GM19463 (cell line): ENCODE results near the gene P2RY12.

Experiments
- ATAC-seq: cut with Tn5 transposase; IDR thresholded peaks from one replicate; pipeline ENCODE4 v1.9.1; 2021; ENCODE audit warnings: mild to moderate bottlenecking, moderate library complexity; ENCODE audit not compliant: unreplicated experiment

Gene P2RY12

DNA sequence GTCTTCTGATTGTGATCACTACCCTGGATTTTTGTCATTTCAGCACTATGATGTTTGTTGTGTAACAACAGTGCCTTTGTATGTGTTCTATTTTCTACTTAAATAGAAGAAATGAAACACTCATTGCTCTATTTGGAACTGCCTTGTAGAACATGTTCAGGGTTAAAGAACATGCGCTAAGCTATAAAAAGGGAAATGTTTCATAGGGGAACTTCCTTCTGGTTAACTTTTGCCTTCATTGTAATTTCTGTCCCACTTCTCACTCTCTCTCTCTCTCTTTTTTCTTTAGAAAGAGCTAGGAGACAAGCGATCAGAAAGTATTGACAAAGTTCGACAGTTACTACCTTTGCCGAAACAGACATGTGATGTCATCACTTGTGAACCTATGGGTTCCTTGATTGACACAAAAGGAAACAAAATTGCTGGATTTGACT lies at the start of gene P2RY12:
TSS of gene P2RY12 (minus strand) at position 13 of the 434 bp plus-strand sequence. CDS start 45,908 bp downstream, outside the sequence.
- peak; percentile 43 for ATAC-seq

DNA sequence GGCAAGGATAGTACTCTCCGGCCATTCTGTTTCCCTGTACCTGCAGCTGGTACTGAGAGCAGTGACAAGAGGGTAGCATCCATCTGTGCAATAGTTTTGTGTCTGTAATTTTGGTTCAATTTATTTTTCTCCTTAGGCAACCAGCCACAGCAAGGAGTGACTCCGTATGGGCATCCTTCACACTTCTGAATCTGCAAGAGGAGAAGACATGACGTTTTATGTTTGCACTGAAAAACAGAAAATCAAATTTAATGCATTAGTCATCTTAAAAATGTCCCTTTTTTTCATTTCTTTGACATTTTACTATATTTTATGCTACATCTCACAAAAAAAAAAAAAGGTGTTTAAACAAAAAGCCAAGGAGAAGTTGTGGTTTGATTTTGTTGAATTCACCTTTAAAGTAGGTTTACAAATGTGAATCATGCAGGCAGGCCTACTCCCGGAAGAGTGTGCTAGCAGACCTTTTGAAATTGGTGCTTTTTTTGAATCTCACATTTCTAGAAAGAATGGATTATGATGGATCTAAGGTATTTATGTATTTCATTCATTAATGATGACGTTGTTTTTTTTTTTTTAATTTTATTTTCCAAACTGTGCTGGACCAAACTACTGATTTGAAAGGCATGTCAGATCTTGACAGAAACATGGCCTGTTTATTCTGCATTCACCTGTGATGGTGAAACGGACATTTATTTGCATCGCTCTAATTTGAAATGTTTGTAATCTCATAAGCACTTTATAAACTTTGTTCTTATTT lies 48.2 kb upstream of the P2RY12 start:
- no peak for ATAC-seq

DNA sequence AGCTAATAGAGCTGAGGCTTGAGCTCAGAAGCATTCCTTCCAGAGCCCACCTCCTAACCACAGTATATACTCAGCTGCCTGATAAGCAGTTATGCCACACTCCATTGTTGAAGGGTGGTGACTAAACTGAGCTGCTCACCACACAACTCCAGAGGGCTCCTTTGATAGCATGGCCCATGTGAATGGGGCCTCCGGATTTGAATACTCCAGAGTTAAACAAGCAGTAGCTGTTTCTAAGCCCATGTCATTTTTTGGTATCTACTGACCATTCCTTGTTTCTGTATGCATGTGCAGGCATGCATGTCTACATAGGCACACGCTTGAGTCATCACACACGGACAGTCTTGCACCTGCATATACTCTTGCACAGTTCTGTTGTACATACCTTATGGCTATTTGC lies 47.4 kb upstream of the P2RY12 start:
- ATAC-seq: no peak

DNA sequence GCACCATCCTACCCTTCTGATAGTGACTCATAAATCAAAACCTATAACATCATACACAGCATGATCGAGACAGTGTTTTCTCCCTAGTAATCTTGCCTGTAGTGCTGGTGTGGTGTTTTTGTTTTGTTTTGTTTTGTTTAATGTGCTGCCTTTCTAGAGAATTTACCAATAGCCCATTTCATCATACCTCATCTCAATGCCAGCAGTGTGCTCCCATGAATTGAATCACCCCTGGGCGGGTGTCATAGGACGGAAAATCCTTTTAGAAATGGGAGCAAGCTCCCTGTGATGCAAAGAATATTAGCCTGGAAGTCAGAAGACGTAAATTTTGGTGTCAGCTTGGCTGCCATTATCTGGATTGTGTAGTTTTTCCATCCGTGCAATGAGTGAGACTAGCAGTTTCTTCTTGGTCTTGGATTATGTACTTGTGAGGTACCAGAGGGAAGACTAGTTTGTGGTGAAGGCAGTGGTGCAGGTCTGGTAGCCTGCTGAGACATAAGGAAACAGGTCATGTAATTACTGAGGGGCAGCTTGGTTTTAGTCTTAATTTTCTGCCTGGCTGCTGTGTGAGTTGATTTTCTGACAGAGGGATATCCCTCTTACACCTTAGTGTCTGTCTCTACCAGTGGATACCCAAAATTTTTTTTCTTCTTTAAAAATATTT lies 46.4 kb upstream of the P2RY12 start:
- ATAC-seq: peak; percentile 37

DNA sequence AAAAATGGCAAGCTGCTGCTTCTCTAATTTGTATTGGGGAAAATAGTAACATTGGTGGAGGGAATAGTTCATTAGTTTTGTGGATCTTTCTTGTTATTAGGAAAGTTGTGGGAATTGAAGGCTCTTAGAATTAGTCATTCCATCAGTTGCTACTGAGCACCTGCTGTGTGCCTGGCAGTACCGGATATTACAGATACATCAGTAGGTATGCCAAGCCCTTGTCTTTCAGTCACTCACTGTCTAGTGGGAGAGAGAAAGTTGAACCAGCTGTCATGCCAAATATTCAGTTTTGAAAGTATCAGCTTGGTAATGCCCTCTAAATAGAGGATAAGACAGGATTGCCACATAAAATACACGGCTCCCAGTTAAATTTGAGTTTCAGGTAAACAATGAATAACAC lies 43.8 kb upstream of the P2RY12 start:
- no peak for ATAC-seq

DNA sequence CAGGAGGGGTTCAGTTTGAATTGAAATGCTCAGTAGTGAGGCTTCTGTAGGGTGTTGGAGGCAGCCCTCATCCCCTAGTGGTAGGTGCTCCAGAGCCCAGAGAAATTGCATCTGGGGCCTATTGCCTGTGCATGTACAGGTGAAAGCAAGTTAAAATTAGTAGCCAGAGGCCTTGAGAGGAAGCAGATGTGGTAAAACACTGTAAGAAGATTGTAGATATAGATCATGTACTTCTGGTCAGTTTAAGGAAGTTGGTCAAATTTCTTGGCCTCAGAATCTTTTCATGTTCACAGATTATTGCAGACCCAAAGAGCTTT lies 41.7 kb upstream of the P2RY12 start:
- peak; percentile 77 for ATAC-seq

DNA sequence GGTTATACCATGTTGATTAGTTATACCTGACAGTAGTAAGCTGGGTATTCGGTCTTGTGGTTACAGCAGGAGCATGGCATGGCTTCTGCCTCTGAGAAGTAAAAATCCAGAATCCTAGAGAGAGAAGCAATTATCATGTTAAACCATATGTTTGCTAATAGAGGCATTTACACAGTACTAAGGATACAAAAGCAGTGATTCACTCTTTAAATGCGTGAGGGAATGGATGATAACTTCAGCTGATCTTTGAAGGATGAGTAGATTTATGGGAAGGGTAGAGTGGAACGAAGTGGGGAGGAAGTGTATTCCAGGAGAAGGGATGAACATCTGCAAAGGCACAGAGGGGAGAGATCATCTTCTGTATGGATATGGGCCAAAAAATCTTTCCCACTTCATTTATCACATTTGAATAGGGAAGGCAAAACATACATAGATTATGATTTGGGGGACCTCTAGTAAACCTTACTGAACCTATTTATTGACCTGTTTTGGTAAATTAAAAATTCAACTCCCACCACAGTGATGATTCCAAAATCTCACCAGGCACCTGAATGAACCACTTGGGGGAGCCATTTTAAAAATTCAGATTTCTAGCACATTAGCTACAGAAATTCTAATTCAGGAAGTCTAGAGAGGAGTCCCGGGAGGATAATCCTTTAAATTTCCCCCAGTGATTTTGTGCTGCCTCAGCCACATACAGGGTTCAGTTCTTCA lies 41.2 kb upstream of the P2RY12 start:
- ATAC-seq: no peak

DNA sequence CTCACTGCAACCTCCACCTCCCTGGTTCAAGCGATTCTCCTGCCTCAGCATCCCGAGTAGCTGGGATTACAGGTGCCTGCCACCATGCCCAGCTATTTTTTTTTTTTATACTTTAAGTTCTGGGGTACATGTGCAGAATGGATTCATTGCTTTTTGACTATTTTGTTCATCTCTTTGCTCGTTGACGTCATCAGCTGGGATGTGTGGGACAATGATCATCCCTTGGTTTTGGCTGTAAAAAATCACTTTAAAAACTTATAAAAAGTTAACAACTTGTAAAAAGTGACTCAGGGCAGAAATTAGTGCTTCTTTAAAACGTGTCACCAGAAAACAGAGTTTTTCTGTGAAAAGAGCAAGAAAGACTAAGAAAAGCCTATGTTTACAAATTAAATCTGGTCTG lies 38.5 kb upstream of the P2RY12 start:
- no peak for ATAC-seq

DNA sequence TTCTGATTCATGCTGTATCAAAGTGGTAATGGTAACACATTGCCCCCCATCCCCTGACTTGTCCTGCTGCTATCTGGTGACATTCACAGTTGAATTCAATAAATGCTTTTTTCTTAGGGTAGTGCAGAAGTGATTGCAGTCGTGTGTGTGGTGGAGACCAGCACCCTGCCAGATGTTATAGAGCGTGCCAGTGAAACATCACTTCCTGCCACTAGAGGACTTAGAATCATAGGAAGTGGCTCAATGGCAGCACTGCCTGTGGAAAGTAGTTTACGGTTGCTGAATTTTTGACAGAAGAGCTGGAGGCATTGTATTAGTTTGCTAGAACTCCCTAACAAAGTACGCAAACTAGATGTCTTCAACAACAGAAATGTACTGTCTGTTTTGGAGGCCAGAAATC lies 37.4 kb upstream of the P2RY12 start:
- ATAC-seq: no peak

DNA sequence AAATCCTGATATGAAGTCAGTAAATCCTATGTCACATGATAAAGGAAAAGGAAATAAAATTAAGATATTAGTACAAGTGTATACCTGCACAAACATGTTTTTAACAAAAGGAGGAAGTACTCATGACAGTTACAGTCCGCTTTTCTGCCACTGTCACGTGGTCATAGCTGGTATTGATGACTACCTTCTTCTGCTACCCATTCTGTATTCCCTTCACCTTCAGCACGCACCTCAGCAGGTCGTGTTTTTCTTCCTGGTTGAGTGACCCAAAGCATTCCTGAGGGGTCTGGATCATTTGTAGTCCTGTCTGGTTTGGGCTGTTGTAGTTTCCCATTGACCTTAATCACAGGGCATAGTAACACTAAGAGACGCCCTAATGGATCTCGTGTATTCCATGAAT lies 35.3 kb upstream of the P2RY12 start:
- ATAC-seq: no peak

DNA sequence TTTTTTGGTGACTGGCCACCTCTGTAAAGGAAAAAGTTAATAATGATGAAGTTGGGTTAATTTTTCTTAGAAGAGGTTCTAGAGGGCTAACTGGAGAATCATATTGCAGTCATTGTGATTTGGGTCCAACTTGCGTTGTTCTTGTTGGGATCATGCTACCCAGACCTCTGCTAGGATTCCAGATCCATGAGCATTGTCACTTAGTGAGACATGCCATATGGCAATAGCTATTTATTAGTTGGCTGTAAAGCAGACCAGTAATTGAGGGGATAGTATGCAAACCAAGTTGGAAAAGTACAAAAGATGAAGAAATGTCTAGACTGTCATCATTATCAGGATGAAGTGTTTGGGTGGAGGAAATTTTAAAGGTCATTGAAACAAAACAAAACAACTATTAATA lies 30.7 kb upstream of the P2RY12 start:
- no peak for ATAC-seq

DNA sequence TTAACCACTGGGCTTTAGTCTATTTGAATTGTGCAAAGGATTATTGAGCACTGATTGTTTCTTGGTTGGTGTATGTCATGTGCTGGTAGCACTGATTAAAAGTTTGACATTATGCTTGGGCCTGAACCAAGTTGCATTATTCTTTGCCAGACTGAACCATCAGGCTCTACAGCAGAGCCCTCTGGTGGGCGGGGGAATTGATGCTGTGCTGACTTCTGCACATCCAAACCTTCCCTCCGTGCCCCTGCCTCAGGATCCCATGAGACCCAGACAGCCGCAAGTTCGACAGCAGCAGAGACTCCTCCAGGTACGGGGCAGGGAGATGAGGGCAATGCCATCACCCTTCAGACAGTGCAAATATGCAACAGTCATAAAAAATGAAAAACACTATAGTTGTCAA lies 28.4 kb upstream of the P2RY12 start:
- ATAC-seq: no peak

DNA sequence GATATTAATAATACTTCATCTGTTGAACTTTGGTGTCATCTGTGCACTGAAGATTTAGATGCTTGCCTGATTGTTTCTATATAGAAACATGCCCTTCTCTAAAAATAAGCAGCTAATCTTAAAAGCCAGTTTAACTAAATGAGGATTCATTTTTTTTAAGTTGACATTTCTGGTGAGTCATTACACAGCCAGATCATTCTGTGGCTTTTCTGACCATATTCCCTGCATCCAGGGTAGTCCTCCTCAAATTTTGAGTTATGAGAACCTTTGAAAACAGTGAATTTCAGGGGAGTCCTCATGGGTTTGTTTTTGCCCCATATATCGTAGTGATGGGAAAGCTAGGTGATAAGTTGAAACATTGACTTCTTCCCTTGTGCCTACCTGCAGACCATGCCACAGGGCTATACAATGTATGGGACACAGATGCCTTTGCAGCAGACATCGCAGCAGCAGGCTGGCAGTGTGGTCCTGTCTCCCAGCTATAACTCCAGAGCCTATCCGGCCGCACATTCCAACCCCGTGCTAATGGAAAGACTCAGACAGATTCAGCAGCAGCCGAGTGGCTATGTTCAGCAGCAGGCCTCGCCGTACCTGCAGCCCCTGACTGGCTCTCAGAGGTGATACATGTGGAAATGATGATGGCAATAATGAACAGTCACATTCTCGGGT lies 26.5 kb upstream of the P2RY12 start:
- no peak for ATAC-seq

DNA sequence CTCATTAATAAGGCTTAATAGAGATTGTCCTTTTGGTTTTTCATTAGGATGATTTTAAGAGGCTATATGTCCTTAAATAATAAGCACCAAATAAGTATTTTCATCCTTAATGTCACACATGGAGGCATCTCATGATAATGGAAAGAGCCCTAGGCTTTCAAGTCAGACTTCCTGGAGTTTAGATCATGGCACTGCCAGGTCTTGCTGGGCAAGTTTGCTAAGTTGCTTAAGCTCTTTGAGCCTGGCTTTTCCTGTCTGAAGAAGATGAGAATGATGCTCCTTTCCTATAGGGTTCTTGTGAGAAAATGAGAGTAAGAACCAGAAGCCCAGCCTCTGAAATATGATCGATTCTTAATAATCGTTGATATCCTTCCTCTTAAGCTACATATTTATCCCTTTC lies 23.4 kb upstream of the P2RY12 start:
- ATAC-seq: no peak

DNA sequence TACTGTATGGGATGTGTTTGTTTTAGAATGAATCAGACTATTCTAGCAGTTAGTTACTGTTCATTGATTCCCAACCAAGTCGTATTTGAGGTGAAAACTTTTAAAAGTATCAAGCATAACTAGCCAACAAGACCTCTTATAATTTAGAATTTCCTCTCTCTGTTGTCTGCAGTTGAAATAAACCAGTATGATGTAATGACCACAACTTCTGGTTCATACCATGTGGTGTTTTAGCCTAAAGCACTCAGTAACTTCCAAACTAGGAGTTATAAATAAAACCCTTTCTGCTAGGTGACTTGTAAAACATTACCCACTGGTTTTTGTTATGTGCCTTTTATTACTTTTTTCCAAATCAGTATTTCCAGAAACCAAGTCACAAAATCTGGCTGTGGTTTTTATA lies 19.8 kb upstream of the P2RY12 start:
- ATAC-seq: peak; percentile 82

DNA sequence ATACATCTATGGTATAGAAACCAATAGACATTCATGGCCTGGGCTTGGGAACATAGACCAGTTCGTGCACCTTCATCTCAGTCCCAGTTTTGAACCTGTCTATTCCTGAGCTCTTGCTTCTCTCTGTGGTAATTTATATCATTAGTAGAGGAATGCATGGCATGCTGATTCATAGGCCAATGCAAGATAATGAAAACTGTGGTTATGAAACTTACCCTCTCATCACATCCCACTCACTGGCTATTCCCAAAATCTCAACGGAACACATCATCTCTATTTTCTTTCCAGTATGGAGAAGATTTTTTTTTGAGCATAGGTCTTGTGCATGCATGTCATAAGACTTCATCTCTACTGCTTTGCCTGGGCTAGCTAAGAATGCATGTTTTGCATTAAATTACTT lies 18.7 kb upstream of the P2RY12 start:
- no peak for ATAC-seq

DNA sequence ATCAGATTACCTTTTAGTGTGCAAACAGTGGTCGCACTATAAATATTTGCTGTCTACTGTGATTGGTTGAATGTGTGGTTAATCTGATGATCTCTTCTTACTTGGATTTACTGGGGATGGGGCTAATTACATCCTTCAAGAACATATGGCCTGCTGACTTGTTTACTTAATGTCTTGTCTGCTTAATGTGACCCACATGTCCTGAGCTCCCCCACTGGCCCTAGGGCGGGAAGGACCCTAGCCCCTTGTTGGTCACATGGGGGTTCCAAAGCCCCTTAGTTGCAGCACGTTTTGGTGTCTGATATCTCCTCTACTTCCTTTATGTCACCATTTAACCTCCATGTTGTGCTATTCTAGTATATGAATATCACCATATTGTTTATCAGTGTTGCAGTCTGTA lies 17.8 kb upstream of the P2RY12 start:
- no peak for ATAC-seq

DNA sequence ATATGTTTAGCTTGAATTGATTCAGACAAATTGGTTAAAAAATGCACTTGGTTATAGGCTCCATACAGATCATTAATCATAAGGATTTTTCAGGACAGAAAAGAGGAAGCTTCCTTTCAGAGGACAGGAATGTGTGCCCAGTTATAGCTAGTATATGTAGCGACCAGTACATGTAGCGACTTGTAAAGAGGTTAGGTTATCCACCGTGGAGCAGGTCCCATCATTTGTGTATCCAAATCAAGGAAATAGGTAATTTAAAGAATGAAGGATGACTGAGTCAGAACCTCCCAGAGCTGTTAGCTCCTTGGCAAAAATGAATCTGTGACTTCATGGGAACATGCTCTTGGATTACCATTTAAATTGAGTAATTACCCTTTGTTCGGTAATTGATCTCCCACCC lies 15.8 kb upstream of the P2RY12 start:
- ATAC-seq: no peak

DNA sequence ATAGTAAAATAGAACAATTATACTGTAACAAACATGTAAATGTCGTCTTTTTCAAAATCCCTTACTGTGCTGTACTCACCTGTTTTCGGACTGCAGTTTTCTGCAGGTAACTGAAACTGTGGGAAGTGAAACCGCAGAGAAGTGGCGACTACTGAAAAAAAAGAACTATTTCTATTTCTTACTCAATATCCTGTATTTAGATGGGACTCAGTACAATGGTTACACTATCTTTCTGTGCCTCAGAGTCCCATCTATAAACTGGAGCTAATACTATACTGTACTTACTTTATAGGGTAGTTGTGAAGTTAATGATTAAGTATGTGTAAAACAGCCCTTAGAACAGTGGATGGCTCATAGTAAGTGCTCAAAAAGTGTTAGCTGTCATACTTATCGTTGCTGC lies 14.3 kb upstream of the P2RY12 start:
- ATAC-seq: peak; percentile 63

DNA sequence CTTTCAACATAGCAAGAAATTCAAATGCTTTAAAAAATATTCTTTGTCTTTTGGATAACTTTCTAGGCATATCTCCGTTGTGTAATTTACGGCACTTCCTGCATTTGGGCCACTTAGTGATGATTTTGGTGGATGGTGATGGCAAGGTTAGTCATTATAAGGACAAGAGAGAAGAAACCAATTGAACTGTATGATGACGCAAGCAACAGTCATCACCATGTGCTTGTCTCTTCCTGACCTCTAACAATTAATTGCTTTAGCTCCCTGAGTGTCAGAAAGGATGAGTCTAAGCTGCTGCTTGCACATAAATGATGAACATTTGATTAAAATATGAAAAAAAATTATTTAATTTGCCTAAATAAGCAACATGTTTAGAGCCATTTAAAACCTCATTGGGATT lies 11.3 kb upstream of the P2RY12 start:
- ATAC-seq: no peak

DNA sequence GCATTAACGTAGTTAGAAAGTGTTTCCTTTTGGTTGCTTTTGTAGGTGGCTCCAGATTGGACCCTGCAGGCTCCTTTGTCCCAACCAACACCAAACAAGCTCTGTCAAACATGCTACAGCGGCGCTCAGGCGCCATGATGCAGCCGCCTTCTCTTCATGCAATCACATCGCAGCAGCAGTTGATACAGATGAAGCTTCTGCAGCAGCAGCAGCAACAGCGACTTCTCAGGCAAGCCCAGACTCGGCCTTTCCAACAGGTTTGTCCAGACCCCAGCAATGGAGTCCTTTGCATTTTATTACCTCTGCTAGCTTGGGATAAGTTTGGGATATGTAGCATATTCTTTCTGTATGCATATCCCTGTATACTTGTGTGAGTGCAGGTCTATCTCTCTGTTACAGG lies 10.1 kb upstream of the P2RY12 start:
- ATAC-seq: no peak

DNA sequence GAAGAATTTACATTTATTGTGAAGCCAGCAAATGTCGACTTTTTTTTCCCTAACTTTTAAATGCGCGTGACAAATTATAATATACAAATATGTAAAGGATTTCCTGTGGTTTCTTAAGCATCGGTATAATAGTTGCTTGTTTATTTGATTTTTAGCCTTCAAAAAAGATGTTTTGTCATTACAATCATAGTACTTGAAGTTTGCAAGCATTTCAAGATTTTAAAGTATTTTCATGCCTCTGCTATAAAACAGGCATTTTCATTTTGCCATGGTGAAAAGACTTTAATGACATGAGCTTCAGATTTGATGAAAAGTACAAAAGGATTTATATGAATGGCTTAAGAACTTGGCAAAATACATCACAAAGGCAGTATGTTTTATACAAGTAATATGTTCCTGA lies 9.4 kb upstream of the P2RY12 start:
- ATAC-seq: no peak
